Femur (tissue), 1 donor: ENCODE measurements around the gene BGLAP.
A peak's percentile ranks its signal among the peaks of the same experiment; 100 is the strongest.

Experiments used
- DNase-seq: peaks from one replicate; pipeline ENCODE4 v3.0.0-alpha.2; 2017

The BGLAP gene

GRCh38 chr1:156259805-156260204 lies 17.8 kb downstream of the BGLAP start:
- DNase-seq: no peak

DNA sequence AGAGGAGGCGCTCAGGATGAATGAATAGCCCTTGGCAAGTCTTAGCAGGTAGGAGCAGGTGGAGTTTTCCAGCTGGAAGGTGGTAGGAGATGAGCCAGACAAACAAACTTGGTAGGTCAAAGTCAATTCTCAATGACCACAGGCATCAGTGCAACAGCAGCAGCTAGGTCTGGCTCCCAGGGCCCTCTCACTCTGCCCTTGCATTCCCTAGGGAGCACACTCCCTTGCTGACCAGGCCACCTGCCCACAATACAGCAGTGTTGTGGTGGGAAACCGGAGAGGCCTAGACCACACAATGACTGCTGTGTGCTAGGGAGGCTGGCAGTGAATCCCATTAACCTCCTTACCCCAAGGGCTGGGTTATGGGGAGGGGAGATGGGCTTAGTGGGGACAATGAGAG lies 18.9 kb downstream of the BGLAP start:
- DNase-seq: no peak

GRCh38 chr1:156262461-156263287 lies 20.7 kb downstream of the BGLAP start:
- no peak for DNase-seq

DNA sequence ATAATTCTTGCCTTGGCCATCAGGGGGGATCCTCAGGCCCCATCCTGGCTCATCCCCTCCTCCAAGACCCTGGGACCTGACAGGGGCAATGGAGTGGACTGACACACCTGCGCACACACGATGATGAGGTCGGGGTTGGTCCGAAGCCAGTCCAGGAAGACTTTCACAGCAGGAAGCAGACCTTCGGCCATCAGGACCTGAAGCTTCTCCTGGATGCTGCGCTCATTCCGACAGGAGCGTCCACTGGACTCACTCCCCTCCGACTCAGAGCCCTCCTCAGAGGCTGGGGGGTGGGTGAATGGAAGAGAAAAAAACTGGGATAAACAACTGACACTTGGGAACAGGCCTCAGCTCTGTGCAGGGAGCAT lies 21.3 kb downstream of the BGLAP start:
- DNase-seq: no peak

DNA sequence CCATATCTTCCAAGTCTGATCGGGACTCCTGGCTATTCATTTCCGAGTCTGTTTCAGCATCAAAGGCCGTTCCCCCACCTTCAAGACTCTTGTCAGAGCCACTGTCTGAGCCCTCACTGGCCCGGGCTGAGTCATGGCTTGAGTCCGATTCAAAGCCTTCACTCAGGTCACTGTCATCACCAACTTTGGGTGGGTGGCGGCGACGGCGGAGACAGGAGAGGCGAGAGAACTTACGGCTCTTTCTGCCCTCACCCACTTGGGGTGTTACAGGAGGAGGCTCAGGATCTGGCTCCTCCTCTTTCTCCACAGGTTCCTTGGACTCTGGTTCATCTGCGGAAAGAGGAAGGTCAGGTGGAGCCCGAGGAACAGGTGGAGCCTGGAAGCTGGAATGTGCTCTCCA lies 24.1 kb downstream of the BGLAP start:
- DNase-seq: no peak

DNA sequence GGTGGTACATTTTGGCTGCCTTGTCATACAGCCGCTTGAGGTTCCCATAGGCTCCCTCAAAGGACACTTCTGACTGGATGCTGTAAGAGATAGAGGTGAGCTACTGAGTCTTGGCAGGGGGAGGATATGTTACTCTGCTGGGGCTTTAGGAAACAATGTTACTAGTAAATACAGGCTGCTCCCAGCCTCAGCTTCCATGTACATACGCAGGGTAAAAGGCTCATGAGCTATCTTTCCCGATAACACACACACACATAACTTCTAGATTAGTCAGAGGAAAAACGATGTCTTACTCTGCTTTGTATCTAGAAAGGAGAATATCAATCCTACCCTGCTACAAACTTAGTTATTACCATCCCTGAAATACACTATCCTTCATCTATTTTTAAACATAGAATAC lies 26.4 kb downstream of the BGLAP start:
- DNase-seq: no peak

- DNase-seq: no peak
Measured at GRCh38 chr1:156270314-156270713, 28.3 kb downstream of the BGLAP start.

DNA sequence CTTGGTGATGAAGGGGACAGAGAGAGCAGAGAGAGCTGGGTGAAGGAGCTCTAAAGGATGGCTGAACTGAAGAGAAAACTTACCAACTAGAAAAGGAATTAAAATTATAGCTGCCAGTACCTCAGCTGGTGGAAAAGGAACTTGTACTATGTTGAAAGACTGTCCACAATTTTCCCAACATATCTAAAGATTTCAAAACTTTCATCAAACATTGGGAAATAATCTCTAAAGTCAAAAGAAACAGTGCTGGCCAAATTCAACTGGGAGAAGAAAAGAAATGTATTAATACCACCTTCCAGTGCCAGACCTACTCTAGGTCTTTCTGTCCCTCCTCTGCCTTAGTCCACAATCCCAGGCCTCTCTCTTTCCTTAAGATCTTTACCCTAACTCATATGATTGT lies 34.5 kb downstream of the BGLAP start:
- DNase-seq: no peak

DNA sequence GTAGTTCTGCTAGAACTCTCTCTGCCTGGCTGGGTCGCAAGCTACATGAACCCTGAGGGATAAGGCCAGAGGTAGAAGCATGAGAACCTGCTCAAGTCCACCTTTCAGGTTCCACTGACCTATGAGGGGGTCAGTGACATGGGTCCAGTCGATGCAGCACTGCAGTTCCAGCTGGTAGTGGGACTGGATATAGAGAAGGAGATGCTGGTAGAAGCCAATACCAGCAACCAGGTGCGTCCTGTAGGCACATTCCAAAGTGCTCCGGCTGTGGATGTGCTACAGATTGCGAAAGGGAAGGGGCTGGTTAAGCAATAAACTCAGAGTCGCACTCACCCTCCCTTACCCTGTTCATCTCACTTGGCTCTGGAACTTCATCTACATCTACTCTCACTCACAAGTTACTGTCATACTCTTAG lies 35.0 kb downstream of the BGLAP start:
- DNase-seq: no peak

GRCh38 chr1:156279837-156280236 lies 37.9 kb downstream of the BGLAP start:
- DNase-seq: no peak

DNA sequence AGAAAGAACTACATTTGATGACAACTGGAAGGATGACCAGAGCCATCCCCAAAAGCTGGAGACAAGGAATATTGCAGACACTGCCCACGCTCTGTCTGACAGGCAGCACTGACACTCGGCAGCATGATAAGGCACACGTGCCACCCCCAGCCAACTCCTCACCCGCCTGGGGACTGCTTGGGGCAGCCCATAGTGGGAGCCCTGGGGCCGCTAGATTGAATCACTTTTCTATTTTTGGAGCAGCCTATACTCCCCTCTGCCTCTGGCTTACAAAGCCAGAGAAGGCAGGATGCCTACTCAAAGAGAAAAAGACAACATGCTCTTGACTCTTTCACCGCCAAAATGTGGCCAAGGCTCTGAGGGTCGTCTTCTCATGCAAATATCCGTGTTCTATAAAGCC lies 39.3 kb downstream of the BGLAP start:
- no peak for DNase-seq

DNA sequence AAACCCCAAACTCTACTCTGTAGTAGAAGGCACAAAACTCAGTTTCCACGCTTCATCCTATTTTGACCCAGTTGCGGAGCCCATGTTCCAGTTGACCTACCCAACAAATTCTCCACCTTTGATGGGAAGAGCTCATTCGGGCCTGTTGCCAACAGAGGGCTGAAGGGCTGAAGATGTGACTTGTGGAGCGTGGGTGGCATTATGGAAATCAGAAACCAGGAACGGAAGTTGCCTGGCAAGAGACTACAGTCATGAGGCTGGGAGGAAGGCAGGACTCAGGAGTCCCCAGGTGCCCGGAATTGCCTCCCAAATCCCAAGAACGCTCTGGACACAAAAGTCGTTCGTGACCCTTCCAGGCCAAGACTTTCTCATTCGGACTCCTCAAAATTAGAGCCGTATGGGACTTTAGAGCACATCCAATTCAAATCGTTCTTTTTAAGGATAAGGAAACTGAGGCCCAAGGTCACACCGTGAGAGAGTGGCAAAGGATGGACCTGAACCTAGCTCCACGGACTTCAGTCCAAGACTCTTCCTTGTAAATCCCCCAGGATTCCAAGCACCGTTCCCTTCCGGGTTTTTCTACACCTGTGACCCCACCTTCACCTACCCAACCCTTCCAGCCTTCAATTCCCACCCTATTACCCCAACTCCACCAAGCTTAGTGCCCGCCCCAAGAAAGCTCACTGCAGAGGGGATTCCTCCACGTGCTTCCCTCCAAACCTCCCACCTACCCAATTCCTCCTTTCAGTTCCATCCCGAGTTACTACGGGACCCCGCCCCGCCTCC lies 39.9 kb downstream of the BGLAP start:
- no peak for DNase-seq

DNA sequence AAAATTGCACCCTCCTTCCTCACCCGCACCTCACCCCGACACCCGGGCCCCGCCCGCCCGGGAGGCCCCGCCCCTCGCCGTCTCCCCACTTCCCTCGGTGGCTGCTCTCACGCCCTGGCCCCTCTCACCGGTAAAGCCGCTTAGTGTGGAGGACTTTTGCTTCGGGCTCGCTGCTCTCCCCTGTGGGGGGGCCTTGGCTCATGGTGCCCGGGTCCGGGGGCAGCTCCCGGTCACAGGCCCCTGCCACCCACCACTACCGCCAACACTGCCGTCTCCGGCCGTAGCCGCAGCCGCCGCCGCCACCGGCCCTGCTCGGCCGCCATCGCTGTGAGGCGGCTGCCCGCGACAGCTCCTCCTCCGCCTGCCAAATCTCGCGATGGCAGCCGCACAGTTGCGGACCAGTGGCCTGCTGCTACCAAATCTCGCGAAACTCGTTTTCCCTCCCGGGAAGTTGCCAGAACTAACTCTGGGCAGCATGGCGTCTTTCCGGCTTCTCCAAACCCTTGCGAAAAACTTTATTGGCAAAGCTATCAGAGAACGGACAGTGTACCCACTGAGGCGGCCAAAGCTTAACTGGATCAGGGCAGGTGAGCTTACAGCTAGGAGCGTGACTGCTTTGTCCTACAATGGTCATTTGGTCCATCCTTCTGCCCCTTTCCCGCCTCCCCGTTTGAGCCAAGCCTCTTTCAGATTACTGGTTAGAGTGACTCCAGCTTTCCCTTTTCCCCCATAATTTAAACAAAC lies 40.7 kb downstream of the BGLAP start, which contains the start of gene SMG5:
Gene SMG5, minus strand, starts transcription at position 347 of the 744 bp plus-strand sequence. Its CDS starts 145 bp downstream, at position 202.
- DNase-seq: peak; percentile 99

DNA sequence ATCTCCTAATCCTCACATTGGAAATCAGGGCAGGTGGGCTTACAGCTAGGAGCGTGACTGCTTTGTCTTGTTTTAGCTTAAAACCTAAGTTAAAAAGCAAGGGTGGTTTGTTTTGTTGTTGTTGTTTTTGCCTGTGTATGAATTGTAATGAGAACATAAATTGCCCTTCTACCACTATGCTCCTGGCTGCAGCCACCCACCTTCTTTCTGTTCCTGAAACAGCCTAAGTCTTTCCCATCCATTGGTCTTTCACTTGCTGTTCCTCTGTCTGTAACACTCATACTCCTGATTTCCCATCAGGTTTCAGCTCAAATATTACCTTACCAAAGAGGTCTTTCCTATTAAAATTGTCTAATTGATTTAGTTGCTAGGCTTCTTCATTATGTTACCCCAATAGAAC lies 41.5 kb downstream of the BGLAP start:
- no peak for DNase-seq

- no peak for DNase-seq
Measured at GRCh38 chr1:156284112-156284511, 42.1 kb downstream of the BGLAP start, which contains the start of gene TMEM79. Gene TMEM79 (plus strand): TSS chr1:156284325. CDS start chr1:156285227, 902 bp downstream.

GRCh38 chr1:156284757-156285156 lies 42.8 kb downstream of the BGLAP start:
- no peak for DNase-seq

- no peak for DNase-seq
Measured at GRCh38 chr1:156285437-156285836, 43.5 kb downstream of the BGLAP start.

- no peak for DNase-seq
Measured at GRCh38 chr1:156286061-156286460, 44.1 kb downstream of the BGLAP start.

DNA sequence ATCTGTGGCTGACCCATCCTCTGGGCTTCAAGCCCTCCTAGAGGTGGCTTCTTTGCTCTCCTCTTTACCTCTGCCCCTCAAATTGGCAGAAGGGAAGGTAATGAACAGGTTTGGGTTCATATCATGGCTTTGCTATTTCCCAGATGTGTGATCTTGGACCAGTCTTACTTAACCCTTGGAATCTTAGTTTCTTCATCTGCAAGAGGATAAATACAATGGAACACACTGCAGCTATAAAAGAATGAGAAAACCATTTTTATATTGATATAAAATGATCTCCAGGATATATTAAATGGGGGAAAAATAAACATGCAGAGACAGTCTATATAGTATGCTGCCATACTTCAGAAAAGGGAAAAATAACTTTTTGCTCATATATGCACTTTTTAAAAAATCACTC lies 47.9 kb downstream of the BGLAP start:
- DNase-seq: no peak

DNA sequence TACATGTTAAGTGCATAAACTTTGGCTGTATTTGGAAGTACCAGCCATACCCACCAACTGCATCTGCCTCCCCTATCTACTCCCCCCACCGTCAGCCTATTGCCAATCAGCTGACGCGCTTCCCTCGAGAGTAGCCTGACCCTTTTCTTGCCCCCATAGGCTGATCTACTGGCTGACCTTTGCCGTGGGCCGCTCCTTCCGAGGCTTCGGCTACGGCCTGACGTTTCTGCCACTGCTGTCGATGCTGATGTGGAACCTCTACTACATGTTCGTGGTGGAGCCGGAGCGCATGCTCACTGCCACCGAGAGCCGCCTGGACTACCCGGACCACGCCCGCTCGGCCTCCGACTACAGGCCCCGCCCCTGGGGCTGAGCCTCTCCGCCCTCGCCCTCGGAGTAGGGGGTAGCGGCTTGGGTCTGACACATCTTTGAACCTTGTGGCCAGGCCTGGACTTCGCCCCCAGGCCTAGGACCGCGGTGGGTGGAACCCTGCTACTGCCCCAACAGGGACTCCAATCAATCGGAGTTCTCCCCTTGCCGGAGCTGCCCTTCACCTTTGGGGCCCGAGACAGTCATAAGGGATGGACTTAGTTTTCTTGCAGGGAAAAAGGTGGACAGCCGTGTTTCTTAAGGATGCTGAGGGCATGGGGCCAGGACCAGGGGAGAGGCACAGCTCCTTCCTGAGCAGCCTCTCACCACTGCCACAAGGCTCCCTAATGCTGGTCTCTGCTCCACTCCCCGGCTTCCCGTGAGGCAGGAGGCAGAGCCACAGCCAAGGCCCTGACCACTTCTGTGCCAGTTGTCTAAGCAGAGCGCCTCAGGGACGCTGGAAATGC lies 49.5 kb downstream of the BGLAP start:
- peak; percentile 92 for DNase-seq
